NCI-H2196 (cell line): ENCODE results near the gene QSOX1.

Experiments
- DNase-seq: peaks from one replicate; lab custom pipeline; 2025; ENCODE audit not compliant: unreplicated experiment; lab: John Stamatoyannopoulos, UW

The QSOX1 gene

DNA sequence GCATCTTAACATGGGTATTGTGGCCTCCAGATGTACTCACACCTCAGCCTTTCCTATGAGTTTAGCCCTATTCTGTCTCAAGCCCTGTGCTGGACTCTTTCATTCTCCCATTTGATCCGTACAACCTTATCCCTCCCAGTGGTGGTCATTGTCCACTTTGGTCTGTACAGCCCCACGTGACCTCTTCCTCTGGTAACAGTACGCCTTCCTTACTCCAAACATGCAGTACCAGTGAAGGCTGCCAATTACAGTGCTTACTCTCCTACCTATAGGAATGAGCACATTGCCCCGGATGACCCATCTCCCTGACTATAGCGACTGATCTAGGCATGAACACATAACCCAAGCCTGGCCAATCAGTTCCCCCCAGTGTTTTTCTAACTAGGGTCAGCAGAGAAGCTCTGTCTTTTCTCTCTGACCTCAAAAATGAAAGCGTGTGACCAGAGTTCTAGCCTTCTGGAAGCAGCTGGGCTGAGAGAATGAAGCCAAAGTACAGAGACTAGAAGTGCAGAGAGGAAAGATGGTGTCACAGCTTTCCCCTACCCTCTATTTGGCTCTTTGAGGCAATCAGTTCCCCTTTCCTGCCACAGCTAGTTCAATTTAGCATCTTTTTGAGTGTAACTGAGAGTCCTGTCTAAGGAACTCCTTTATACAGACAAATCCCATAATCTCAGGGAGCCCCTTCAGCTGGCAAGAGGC lies 9.9 kb upstream of the QSOX1 start:
- no peak for DNase-seq

DNA sequence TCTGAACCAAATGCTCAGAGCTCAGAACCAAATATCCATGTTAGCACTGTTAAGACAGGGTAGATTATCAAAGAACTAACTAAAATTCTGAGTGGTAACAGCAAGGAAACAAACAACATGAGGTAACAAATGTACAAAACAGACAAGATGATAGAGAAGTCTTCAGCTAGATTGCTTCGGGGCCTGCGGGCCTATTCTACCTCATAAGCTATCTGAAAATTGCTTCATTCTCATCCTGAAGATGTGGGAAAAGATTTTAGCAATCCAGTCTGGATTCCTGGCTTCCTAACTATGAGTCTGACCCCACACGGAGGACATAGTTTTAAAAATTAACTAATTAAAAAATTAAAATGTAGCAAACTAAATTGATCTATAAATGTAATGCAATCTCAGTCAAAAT lies 9.2 kb upstream of the QSOX1 start:
- no peak for DNase-seq

- no peak for DNase-seq
These were observed 3.7 kb upstream of the QSOX1 start for GRCh38 chr1:180150982-180151381.

DNA sequence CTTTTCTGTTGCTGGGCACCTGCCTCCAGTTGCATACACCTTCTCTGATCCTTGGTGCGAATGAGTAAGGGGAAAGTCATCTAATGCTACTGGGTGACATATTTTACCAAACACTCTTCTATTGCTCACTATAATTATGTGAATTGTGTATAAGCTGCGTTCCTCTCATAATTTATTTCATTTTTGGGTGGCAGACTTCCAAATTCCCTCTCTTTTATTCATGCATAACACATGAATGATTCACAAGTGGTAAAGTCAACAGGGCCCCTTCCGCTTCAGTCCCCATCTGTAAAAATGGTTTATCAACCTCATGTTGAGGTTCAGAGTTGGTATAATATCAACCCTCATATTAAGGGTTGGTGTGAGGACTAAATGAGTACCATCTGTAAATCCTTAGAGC lies 3.2 kb upstream of the QSOX1 start:
- DNase-seq, result peak; percentile 15

GRCh38 chr1:180152588-180152987 lies 2.1 kb upstream of the QSOX1 start:
- DNase-seq, result no peak

GRCh38 chr1:180153032-180153431 lies 1.6 kb upstream of the QSOX1 start:
- DNase-seq, result no peak

- no peak for DNase-seq
These were observed 705 bp upstream of the QSOX1 start for GRCh38 chr1:180154003-180154324.

DNA sequence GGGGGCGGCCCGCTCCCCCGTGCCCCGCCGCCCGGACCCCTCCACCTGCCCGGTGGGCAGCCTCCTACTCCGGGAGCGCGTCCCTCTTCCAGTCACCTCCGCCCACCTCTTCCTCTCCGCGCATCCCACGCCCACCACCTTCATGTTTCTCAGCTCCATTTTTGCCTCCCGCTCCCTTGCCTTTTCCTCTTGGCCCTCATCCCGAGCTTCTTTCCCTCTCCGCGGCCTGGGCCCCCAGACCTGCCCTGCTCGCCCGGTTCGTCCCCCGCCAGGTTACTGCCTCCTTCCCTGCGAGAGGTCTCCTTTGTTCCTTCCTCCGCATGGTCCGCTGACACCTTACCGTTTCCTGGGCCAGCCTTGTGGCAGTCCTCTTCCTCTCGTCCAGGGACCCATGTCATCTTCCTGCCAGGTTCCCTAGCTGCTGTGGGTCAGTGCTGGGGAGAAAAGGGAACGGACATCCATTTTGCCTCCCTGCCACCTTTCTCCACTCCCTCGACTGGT lies 563 bp downstream of the QSOX1 start:
- no peak for DNase-seq

DNA sequence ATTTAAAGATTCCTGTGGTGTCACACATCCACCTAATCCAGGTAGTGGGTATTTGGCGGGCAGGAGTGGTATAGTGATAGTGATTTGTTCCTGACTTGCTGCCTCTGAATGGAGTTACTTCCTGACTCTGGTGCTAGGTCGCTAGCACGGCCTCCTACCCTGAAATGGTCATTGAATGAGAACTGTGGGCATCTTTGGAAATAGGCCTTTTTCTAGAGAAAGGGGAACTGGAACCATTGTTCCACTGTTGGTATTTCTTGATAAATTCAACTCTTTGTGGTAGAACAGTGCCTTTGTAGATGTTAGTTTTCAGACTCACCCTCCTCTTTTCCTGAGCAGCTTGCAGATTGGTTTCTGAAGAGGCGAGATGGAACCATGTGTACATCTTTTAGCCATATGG lies 1.5 kb downstream of the QSOX1 start:
- DNase-seq, result no peak

GRCh38 chr1:180156631-180157091 lies 2.0 kb downstream of the QSOX1 start:
- DNase-seq, result no peak

DNA sequence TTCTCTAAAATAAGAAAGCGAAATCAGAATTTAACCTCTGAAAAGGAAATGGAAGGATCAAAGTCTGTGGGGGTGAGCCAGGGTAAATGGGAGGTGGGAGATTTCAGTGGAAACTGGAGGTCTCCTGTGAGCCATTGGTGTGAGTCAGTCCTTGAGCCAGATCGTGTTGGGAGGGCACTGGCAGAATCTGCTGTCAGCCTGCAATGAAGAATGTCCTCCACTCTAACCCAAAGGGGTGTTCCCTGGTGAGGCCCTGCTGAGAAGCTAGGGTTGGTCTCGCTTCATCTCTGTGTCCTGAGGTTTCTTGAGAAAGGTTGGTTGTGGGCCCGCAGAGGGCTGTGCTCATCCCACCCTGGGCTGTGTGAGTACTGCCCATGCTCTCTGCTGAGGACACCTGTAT lies 2.4 kb downstream of the QSOX1 start:
- no peak for DNase-seq

GRCh38 chr1:180157576-180158057 lies 2.9 kb downstream of the QSOX1 start:
- peak; percentile 72 for DNase-seq

DNA sequence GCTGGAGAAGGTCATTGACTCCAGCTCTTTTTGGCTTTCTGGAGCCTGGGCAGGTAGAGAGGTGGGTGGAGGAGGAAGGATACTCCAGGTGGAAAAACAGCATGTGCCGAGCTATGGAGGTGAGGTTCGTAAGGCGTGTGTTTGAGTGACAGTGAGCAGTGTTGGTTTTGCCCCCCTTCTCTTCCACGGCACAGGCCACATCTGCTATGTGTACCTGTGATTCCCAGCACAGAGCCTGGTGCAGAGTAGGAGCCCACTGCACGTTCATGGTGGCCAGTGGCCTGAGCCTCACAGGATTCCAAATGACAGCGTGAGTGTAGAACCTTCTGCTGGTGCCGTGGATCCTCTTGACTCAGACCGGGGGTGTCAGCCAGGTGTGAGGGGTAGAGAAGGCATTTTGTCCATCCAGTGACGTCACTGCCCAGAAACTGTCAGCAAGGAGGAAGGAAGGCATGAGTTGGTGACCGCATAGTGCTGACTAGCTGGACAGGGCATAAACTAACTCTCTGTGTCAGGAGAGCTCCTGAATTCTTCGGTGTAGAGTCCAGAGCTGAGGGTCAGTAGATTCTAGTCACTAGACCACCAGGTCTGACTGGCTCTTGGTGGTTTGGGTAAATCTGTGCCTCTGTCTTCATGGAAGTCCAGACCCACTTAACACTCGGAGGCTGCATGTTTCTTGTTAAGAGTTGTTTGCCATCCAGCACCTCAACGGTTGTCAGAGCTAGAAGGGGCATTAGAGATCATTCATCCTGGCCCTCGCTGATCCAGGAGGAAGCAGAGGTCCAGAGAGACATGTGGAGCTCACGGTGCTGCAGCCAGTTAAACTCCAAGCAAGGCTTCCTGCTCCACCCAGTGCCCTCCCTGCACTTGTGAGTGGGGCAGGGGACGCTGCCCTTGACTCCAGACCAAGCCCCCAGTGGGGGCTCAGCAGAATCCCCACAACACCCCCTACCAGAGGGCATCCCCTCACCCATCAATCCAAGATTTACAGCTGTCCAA lies 3.8 kb downstream of the QSOX1 start:
- peak; percentile 38 for DNase-seq

GRCh38 chr1:180160357-180160756 lies 5.7 kb downstream of the QSOX1 start:
- DNase-seq, result no peak

GRCh38 chr1:180163041-180163440 lies 8.4 kb downstream of the QSOX1 start:
- no peak for DNase-seq

GRCh38 chr1:180165096-180165495 lies 10.4 kb downstream of the QSOX1 start:
- no peak for DNase-seq

- peak; percentile 57 for DNase-seq
These were observed 11.1 kb downstream of the QSOX1 start for GRCh38 chr1:180165509-180166435.

DNA sequence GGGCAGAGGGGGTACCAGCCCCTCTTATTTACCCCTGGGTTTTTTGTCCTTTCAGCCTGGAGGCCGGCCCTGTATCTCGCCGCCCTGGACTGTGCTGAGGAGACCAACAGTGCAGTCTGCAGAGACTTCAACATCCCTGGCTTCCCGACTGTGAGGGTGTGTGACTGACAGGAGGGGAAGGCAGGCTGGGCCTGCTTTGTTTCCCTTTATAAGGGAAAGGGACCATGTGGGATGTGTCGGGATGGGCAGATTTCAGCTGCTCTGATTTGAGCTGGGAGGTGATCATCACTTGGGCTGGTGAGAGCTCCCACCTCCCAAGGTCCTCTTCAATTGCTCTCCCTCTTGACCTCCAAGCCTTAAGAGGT lies 11.7 kb downstream of the QSOX1 start:
- no peak for DNase-seq

DNA sequence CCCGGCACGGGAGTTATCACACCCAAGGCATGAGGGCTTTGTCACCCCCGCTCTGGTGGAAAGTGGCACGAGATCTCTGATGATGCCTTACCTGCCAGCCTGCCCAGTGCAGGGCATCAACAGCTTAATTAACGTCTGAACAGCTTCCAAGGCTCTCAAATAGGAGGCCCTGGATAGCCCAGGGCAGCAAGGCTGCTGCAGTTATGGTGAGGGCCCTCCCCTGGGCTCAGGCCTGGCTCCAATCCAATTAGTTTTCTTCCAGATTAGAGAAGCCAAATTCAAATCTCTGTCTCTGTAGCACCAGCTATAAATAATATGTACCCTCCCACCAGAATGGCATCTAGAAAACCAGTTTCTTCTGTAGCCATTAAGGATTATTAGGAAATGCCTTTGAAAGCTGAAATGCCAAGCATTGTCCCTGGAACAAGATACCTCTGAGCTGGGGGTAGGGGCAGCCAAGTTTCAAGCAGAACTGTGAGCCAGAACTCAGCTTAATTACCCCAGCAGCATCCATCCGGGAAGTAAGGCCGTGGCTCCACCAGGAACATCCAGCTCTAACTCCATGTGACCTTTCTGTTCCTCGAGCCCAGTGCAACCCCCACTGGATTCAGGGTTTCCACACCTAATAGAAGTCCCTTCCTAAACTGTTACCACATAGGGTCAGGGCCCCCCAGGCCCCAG lies 12.5 kb downstream of the QSOX1 start:
- DNase-seq, result peak; percentile 58

- peak; percentile 95 for DNase-seq
These were observed 13.2 kb downstream of the QSOX1 start for GRCh38 chr1:180167721-180168467.
